SW 1271 (cell line): Measurements from ENCODE around the gene MEOX2.

Experiments used
- DNase-seq, 2 experiments: peaks; one replicate each; lab custom pipeline; 2025; lab: John Stamatoyannopoulos, UW

The MEOX2 gene

DNA sequence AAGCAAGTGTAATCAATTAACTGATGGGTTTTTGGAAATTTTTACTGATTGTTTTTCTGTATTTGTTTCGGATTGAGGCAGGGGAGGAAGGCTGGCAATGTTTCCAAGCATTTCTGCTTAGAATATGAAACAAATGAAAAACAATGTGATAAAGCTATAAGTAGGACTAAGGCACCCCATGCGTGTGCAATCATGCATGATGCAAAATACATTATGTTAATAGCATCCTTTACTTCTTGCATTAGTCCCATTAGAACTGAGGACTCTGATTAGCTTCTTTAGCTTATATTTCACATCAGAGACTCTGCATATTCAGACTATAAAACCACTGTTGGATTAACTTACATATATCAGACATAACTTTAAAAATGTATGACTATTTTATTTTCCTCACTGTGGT lies 76.0 kb downstream of the MEOX2 start:
- no peak for DNase-seq

DNA sequence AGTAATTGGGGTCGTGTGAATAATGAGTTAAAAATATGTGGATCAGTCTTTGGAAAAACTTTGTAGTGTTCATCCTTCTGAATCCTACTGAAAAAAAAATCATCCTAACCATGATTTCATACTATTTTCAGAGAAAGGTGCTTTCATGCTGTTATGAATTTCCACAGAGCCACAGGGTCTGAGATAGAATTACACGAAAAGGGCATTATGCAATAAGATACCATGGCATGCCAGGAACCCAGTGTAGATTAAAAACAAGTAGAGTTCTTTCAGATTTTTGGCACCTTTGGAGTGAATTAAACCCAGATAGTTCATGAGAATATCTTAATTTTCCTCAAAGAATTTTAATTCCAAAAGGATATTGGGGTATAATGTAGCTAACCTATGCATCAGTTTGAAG lies 77.2 kb downstream of the MEOX2 start:
- no peak for DNase-seq

DNA sequence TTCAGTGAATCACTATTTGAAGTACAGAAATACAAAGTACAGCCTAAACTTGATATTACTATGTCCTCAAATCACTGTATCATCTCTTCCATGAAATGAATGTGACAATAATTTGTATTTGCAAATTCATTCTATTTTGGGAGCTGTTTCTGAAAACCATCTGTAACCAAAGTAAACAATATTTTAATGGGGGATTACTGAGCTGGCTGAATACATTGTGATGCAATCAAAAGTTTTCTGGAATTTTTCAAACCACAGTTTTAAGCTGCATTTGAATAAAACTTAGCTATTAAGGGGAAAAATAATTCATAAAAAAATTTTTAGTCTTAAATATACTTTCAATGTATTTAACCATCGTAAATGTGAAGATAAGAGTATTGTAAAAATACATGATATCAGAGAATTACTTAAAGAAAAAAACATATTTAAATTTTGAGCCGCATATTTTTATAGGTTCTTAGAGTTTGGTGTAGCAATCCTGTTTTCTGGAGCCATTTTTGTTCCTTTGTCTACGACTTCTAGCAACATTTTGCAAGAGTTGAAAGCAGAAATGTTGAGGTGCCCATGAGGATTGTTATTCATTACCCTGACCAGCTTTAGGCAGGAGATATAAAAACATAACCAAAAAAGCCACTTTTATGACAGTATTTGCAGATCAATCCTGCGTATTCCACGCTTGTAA lies 78.8 kb downstream of the MEOX2 start:
- no peak for DNase-seq

DNA sequence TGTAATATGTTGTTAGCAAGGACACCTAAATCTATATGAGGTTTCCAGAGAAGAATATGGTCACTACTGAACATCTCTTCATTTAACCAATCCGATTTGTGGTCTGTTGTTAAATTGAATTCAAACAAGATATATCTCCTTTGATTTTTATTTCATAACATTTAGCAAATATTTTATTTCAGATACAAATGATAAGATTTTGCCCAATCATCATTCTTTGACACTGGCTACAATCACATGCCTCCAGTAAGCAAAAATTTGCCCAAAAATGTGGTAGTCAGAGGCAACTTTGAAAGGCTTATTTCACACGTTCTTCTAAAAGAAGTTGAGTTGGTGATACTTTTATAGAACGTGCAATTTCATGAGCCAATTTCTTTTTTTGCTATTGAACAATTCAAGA lies 79.9 kb downstream of the MEOX2 start:
- DNase-seq, result no peak

DNA sequence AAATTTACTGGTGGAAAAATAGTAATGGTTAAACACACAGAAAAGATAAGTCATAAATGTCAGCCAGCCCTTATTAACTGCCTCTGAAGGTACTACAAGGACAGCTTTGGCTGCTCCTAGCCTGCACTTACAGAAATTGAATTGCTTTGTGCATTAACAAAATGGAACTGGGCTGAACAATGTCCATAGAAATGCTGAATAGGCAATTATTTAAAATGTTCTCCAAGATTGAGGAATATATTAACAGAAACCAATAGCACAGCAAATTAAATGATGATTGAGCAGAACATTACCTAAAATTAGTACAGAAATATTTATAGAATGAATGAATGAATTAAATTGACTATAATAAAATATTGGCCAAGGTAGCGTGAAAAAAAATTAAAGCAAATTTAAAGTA lies 82.3 kb downstream of the MEOX2 start:
- no peak for DNase-seq

DNA sequence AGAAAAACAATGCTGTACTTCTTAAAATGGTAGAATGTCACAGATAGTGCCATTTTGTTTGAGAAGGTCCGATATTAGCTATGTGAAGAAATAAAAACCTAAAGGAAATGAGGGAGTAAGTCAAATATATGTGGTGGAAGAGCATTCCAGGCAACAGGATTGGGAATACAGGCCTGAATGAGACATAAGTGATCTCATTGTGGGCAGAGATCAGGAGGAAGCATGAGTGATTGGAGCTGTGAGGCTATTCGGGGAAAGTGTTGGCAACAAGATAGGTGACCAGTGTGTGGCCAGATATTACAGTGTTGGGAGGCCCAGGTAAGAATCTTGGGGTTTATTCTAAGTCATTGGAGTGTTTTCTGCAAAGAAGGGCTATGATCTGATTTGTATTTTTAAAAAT lies 83.4 kb downstream of the MEOX2 start:
- no peak for DNase-seq

DNA sequence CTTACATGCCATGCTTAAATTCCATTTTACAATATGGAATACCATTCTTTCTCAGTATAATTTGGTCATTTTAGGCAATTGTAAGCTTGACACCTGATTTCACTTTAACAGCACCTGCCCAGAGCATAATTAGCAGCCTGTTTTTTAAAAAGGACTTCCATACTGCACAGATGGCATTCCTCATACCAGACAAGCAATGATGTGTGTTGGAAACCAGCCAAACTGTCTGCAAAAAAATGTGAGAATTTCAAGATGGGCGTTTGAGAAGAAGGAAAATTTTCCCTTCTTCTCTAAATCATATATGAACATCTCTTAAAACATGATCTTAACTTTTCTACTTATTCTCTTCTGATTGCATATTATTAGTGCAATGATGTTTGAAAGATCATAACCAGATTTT lies 84.2 kb downstream of the MEOX2 start:
- DNase-seq, result no peak

DNA sequence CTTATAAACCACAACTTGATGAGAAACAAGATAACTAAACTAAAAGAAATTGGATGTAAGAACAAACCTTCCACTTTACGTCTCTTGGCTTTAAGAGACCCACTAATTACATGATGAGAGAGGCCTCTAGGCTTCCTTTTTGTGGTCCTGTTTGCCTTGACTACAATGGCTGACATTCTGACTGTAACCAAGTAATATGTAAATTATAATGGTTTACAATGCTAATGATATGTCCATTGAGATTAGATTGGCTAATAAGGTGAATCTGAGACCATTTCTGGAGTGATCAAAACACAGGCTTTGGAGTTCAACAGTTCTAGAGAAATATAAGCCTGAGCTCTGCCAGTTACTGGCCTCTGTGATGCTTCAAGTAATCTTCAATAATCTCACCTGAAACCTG lies 85.3 kb downstream of the MEOX2 start:
- DNase-seq, result no peak

DNA sequence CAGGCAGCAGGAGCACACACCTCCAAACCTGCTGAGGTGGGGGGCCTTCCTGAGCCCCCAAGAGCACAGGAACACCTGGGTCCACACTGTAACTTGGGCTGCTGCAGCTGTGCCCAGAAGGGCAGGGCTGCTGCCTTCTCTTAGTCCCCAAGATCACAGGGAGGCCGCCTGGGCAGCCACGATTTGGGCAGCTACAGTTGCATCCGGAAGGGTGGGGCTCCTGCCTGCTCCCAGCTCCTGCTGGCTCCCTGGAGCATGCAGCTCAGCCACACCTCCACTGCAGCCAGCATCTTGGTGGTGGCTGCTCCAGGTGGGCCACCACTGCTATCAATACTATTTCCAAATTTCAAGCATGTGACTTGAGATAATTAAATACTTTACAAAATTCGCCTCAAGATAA lies 86.2 kb downstream of the MEOX2 start:
- no peak for DNase-seq

DNA sequence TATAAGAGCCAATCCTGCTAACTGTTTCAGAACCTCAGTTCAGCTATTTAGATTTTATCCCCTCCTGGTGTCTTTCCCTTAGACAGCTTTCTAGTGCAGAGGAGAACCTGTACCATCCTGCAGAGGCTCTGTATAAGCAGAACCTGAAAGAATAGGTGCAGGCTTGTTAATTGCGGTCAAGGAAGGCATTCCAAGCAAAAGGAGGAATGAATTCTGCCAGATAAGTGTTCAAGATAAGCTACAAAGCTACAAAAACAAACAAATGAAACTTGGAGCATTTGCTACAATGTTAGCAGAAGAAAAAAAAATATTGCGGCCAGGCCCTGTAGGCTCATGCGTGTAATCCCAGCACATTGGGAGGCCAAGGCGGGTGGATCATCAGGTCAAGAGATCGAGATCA lies 92.0 kb downstream of the MEOX2 start:
- DNase-seq, result no peak

DNA sequence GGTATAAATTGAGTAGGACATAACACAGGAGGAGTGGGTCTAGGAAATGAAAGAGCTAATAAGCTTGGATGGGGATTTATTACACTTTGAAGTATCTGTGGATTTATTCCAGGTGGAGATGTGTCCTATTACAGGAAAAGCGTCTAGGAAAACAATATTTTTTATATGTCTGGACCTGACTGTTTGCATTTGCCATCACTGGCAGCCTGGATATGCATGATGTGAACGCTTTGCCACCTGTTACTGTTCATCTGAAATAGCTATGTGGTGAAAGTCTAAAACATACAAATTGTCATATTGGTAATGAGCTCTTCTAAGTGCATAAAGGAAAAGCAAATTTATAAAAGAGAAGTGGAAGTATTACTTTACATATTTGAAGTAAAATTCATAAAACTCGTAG lies 93.1 kb downstream of the MEOX2 start:
- DNase-seq, result no peak

DNA sequence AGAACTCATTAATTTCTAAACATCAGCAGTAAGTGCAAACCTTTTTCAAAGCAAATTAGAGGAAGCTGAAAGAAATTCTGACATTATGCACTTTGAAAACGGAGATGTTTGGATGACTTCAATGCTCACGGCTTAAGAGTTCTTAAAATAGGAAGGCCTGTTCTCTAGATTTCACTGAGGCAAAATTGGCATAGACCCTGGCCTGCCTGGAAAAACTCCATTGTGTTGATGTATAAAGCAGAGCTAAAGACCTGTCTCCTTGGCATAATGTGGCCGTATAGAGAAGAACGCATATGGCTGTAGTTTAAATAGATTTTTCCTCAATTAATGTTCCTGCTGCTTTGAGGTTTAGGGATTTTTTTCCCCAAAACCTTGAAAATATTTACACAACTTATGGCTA lies 100.2 kb downstream of the MEOX2 start:
- DNase-seq, result no peak

DNA sequence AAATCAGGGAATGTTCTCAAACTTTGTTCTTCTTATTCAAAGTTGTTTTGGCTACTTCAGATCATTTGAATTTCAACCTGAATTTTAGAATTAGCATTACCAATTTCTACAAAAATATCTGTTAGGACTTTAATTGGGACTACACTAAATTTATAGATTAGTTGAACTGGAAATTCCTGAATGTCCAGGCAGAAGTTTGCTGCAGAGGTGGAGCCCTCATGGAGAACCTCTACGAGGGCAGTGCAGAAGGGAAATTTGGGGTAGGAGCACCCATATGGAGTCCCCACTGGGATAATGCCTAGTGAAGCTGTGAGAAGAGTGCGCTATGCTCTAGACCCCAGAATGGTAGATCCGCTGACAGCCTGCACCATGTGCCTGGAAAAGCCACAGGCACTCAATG lies 101.9 kb downstream of the MEOX2 start:
- DNase-seq, result no peak

DNA sequence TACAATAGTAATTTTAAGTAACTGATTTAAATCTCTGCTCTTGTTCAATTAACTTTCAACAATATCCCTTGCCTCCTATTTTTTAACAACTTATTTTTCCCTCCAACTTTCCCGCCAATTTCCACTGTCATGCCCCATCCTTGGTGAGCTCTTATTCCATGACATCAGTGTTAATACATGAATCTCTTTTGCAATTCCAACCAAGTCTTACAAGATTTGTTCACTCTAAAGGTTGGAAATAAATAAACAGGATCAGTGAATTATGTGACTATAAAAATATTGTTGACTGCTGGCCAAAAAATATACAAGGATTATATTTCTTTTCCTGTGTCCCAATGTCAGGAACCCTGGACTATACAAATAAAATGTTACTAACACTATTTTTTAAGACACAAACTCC lies 103.7 kb downstream of the MEOX2 start:
- DNase-seq, result no peak

DNA sequence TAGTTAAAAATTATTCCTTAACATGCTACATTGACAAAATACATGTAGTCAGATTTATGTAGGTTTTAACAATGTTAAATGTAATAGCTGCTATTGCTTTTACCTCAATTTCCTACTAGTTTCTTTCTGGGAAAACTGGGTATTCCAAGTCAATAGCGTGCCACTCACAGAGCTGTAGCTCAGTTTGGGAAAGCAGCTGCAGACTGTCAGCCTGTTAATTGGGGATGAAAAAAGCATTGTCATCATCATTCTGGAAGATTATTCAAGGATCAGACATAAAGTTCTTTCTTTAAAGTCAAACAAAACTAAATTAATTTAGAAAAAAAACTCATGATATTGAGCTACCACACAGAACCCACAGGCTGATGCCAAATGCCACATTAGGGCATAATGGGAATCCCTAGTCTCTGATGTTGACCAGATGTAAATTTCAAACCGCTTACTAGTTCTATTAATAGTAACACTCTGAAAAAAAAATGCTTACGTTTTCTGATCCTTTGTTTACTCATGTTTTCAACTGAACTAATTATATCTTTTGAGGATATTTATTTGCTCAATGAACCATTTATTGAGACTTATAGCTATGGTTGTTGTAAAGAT lies 105.0 kb downstream of the MEOX2 start:
- no peak for DNase-seq

DNA sequence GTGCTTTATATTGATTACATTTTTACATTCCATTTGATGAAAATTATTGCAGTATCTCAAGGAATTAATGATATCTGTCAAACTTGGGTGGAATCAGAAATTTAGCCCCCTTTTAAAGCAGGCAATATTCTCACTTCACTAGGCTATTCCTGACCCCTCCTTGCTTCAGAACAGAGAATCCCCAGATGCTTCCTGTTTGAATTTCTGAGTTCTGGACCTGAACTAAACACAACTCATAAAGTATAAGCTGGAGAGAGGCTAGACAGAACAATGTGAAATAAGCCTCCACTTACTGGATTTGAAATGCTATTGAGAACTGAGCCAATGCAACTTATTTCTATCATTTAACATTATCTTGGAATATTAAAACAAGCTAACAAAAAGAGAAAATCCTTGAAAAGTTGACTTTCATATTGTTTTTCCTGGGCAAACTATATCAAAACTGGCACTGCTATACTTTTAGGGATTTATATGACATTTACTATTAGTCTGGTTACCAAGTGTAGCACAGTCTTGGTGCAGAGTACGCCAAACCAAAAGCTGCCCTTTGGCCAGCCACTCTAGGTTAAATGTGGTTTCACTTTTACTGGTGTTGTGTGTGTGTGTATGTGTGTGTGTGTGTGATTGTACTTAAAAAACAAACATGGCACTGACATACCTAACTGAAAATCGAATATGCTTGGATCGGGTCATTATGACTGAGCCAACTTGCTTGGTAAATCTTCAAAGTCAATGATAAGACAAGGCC lies 105.7 kb downstream of the MEOX2 start:
- no peak for DNase-seq

DNA sequence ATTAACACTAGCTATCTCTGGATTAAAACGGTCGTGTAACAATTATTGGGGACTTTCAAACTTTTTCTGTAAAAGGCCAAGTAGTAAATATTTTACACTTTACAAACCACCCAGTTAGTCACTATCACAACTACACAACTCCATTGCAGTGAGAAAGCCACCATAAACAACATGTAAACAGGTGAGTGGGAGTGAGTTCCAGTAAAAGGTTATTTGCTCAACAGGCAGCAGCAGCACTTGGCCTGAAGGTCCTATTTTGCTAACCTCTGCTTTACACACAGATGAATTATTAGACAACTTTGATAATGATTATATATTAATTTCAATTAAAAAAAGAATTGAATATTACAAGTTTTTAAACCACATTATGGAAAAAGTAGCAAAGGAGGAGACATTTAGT lies 108.9 kb downstream of the MEOX2 start:
- no peak for DNase-seq

DNA sequence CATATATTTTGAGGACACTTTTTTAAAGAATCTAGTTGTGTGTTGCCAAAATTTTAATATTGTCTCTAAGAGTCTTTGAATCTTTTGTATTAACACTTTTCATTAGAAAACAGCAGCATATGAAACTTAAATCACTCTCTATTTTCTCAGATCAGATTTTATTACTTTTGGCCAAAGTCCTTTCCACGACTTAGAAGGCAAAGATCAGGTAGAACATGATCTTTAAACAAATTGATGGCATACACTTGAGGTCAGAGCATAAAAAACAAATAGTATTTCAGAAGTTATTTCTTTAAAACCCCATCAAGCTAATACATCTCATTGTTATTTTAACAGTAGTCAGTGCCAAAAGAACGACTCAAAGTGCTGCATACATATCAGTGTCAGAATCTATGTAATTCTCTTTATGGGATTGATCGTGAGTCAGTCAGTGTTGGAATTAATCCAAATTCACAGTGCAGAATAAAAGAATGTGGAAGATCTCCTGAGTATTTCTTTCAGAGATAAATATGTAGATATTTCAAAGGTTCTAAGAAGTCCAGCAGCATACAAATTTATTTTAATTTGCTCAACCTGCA lies 115.1 kb downstream of the MEOX2 start:
- DNase-seq, result no peak

DNA sequence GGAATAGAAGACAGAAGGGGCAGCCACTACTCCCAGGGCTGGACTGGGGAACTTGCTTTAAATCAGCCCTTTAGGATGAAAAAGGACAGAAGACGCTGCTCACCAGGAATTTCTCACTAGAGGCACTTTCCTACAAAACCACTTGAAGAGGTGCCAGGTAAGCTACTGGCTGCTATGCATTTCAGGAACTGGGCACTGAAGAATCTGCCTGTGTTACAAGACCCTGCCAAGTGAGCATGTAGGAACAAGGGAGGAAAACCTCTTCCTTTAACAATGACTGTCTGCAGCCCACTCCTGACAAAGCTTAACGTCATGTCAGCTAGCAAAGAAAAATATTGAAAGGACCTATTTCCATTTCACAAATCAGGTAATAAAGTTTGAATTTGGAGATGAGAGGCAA lies 118.8 kb downstream of the MEOX2 start:
- DNase-seq, result no peak

DNA sequence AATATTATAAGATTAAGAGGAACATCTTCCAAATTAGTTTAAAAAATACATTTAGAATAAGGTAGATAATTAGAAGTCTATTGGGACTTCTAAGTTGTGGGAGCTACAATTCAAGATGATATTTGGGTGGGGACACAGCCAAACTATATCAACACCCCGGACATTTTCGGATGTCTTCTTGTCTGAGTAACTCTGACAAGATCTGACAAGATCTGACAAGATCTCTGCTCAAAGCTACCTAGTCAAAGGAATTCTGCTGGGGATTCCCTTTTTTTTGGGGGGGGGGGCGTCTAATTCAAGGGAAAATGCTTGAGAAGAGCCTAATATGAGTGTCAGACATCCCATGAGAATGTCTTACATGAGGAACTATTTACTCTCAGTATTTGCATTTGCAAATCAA lies 119.4 kb downstream of the MEOX2 start:
- DNase-seq, result no peak

DNA sequence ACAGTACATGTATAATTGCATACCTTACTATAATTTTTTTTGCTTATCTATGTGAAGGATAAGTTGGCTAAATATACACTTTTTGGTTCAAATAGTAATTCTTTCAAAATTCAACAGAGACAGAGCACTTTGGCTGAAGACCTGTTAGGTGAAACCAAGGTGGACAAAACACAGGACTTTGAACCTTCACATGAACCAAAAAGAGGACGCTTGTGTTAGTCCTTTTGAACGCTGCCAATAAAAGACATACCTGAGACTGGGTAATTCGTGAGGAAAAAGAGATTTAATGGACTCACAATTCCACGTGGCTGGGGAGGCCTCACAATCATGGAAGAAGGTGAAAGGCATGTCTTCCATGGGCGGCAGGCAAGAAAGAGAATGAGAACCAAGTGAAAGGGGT lies 120.0 kb downstream of the MEOX2 start:
- no peak for DNase-seq

DNA sequence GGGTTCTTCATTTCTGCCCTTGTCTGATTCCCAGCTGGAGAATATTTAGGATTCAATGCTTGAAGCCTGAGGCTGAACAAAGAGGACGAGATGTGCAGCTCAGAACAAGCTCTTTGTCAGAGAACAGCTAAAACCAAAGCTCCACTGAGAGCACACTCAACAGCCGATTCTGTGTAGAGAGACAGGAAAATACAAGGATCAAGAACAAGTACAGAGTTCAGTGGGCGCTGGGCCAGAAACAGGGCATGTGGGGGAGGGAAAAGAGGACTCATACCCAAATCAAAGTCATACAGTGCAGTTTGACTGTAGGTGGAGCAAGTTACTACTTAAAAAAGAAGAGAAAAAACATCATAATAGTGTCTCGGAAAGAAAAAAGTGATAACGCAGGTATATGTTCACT lies 124.6 kb downstream of the MEOX2 start, which contains the start of gene AGMO:
AGMO (minus strand) TSS at position 181 of the 400 bp plus-strand sequence.
- no peak for DNase-seq
